ENCODE results near the gene CERT1.

CERT1 gene

GRCh38 chr5:75471193-75471592 is 40.2 kb downstream of the CERT1 start:
- DNase-seq (ENCODE audit: low read depth) = no peak

GRCh38 chr5:75469017-75469416 is 42.4 kb downstream of the CERT1 start:
- no peak for DNase-seq (ENCODE audit: low read depth)

- DNase-seq (ENCODE audit: low read depth) = no peak
Observed at GRCh38 chr5:75468593-75468992, 42.8 kb downstream of the CERT1 start.

GRCh38 chr5:75466006-75466716 is 45.3 kb downstream of the CERT1 start:
- DNase-seq (ENCODE audit: low read depth) = no peak

- DNase-seq (ENCODE audit: low read depth) = no peak
Observed at GRCh38 chr5:75465480-75465879, 45.9 kb downstream of the CERT1 start.

- DNase-seq (ENCODE audit: low read depth) = no peak
Observed at GRCh38 chr5:75463726-75464125, 47.7 kb downstream of the CERT1 start.

GRCh38 chr5:75461679-75462078 is 49.8 kb downstream of the CERT1 start:
- no peak for DNase-seq (ENCODE audit: low read depth)

GRCh38 chr5:75460942-75461610 is 50.4 kb downstream of the CERT1 start:
- DNase-seq (ENCODE audit: low read depth) = no peak

GRCh38 chr5:75460532-75460931 is 50.9 kb downstream of the CERT1 start:
- DNase-seq (ENCODE audit: low read depth) = no peak

- DNase-seq (ENCODE audit: low read depth) = no peak
Observed at GRCh38 chr5:75457691-75458090, 53.7 kb downstream of the CERT1 start.

GRCh38 chr5:75457161-75457560 is 54.3 kb downstream of the CERT1 start:
- DNase-seq (ENCODE audit: low read depth) = no peak

- no peak for DNase-seq (ENCODE audit: low read depth)
Observed at GRCh38 chr5:75450069-75450468, 61.4 kb downstream of the CERT1 start.

- DNase-seq (ENCODE audit: low read depth) = no peak
Observed at GRCh38 chr5:75446068-75446467, 65.4 kb downstream of the CERT1 start.

- DNase-seq (ENCODE audit: low read depth) = no peak
Observed at GRCh38 chr5:75441560-75441959, 69.9 kb downstream of the CERT1 start.

GRCh38 chr5:75439276-75439675 is 72.2 kb downstream of the CERT1 start:
- DNase-seq (ENCODE audit: low read depth) = no peak

- DNase-seq (ENCODE audit: low read depth) = no peak
Observed at GRCh38 chr5:75438722-75439121, 72.7 kb downstream of the CERT1 start.

GRCh38 chr5:75435096-75435495 is 76.3 kb downstream of the CERT1 start:
- DNase-seq (ENCODE audit: low read depth) = no peak

GRCh38 chr5:75433814-75434506 is 77.5 kb downstream of the CERT1 start:
- no peak for DNase-seq (ENCODE audit: low read depth)

GRCh38 chr5:75414241-75414640 is 97.2 kb downstream of the CERT1 start:
- no peak for DNase-seq (ENCODE audit: low read depth)

GRCh38 chr5:75412111-75412990 is 99.1 kb downstream of the CERT1 start:
- no peak for DNase-seq (ENCODE audit: low read depth)

GRCh38 chr5:75405296-75405695 is 106.1 kb downstream of the CERT1 start:
- DNase-seq (ENCODE audit: low read depth) = no peak

GRCh38 chr5:75395277-75395676 is 116.2 kb downstream of the CERT1 start:
- DNase-seq (ENCODE audit: low read depth) = no peak
